ENCODE results near the gene KIFC3.

KIFC3 gene

GRCh38 chr16:57766714-57767348, 35.5 kb downstream of the KIFC3 start:
- DNase-seq (ENCODE audit: low spot score), result no peak

GRCh38 chr16:57765160-57765728, 37.0 kb downstream of the KIFC3 start:
- DNase-seq (ENCODE audit: low spot score), result no peak

GRCh38 chr16:57764341-57765159, 37.7 kb downstream of the KIFC3 start:
- peak; percentile 67 for DNase-seq (ENCODE audit: low spot score)

- no peak for DNase-seq (ENCODE audit: low spot score)
Observed at GRCh38 chr16:57764006-57764340, 38.3 kb downstream of the KIFC3 start.

- DNase-seq (ENCODE audit: low spot score), result no peak
Observed at GRCh38 chr16:57763285-57764005, 38.8 kb downstream of the KIFC3 start.

GRCh38 chr16:57762365-57763040, 39.8 kb downstream of the KIFC3 start:
- no peak for DNase-seq (ENCODE audit: low spot score)

GRCh38 chr16:57761957-57762356, 40.3 kb downstream of the KIFC3 start:
- no peak for DNase-seq (ENCODE audit: low spot score)

GRCh38 chr16:57761301-57761700, 41.0 kb downstream of the KIFC3 start:
- DNase-seq (ENCODE audit: low spot score), result no peak

- DNase-seq (ENCODE audit: low spot score), result no peak
Observed at GRCh38 chr16:57760357-57761160, 41.7 kb downstream of the KIFC3 start.

- no peak for DNase-seq (ENCODE audit: low spot score)
Observed at GRCh38 chr16:57759541-57760356, 42.5 kb downstream of the KIFC3 start.

- DNase-seq (ENCODE audit: low spot score), result no peak
Observed at GRCh38 chr16:57759131-57759530, 43.2 kb downstream of the KIFC3 start.

GRCh38 chr16:57758331-57759117, 43.8 kb downstream of the KIFC3 start:
- no peak for DNase-seq (ENCODE audit: low spot score)

GRCh38 chr16:57757883-57758282, 44.4 kb downstream of the KIFC3 start:
- no peak for DNase-seq (ENCODE audit: low spot score)

GRCh38 chr16:57757326-57757786, 44.9 kb downstream of the KIFC3 start:
- peak; percentile 50 for DNase-seq (ENCODE audit: low spot score)

GRCh38 chr16:57756424-57757325, 45.6 kb downstream of the KIFC3 start:
- no peak for DNase-seq (ENCODE audit: low spot score)

- no peak for DNase-seq (ENCODE audit: low spot score)
Observed at GRCh38 chr16:57755726-57756423, 46.4 kb downstream of the KIFC3 start.

GRCh38 chr16:57755061-57755684, 47.1 kb downstream of the KIFC3 start:
- no peak for DNase-seq (ENCODE audit: low spot score)
